GM12872 (cell line): ENCODE data around the gene PPFIBP1.

Source experiments
- TF ChIP-seq, protein P1 (sequence below): IDR thresholded peaks from 3 replicates; pipeline ENCODE4 v1.5.1; 2011; ENCODE audit warnings: low read depth, mild to moderate bottlenecking, low read length, moderate library complexity; ENCODE audit not compliant: insufficient read depth

PPFIBP1 gene

GRCh38 chr12:27622436-27623195 lies 98.6 kb downstream of the PPFIBP1 start:
- TF ChIP-seq, protein P1, sequence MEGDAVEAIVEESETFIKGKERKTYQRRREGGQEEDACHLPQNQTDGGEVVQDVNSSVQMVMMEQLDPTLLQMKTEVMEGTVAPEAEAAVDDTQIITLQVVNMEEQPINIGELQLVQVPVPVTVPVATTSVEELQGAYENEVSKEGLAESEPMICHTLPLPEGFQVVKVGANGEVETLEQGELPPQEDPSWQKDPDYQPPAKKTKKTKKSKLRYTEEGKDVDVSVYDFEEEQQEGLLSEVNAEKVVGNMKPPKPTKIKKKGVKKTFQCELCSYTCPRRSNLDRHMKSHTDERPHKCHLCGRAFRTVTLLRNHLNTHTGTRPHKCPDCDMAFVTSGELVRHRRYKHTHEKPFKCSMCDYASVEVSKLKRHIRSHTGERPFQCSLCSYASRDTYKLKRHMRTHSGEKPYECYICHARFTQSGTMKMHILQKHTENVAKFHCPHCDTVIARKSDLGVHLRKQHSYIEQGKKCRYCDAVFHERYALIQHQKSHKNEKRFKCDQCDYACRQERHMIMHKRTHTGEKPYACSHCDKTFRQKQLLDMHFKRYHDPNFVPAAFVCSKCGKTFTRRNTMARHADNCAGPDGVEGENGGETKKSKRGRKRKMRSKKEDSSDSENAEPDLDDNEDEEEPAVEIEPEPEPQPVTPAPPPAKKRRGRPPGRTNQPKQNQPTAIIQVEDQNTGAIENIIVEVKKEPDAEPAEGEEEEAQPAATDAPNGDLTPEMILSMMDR: no peak

DNA sequence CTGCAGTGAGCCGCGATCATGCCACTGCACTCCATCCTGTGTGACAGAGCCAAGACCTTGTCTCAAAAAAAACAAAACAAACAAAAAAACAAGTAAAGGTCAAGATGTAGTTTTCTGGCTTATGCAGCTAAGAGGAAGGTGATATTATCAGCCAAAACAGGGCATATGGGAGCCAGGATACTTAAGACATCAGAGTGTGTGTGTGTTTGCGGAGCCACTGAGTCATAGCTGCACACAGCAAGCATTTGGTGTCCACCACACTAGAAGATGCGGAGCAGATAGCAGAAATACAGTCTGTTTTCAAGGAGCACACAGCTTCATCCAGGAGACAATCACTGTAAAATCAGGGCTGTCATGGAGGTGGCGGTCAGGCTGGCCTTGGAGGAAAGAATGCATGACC lies 99.6 kb downstream of the PPFIBP1 start:
- TF ChIP-seq, protein P1: no peak

DNA sequence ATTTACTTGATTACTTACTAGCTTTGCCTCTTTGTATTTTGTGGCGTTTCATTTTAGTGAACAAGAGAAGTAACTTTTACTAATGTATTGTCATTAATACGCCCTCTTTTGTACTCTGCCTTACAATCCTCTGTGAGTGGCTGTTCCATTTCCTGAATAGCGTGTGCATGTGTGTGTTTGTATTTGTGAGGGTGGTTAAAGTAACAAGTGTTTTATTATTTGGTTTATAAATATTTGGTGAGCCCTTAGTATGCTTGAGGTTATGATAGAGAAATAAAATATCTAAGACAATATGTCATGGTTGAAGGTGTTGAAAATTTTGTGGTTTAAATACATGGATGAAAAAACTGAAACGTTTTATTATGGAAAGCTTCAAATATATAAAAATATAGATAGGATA lies 100.6 kb downstream of the PPFIBP1 start:
- TF ChIP-seq, protein P1: no peak

- TF ChIP-seq, protein P1: no peak
These were observed 103.3 kb downstream of the PPFIBP1 start for GRCh38 chr12:27627123-27627852.

- TF ChIP-seq, protein P1: no peak
These were observed 107.4 kb downstream of the PPFIBP1 start for GRCh38 chr12:27631365-27631764.

DNA sequence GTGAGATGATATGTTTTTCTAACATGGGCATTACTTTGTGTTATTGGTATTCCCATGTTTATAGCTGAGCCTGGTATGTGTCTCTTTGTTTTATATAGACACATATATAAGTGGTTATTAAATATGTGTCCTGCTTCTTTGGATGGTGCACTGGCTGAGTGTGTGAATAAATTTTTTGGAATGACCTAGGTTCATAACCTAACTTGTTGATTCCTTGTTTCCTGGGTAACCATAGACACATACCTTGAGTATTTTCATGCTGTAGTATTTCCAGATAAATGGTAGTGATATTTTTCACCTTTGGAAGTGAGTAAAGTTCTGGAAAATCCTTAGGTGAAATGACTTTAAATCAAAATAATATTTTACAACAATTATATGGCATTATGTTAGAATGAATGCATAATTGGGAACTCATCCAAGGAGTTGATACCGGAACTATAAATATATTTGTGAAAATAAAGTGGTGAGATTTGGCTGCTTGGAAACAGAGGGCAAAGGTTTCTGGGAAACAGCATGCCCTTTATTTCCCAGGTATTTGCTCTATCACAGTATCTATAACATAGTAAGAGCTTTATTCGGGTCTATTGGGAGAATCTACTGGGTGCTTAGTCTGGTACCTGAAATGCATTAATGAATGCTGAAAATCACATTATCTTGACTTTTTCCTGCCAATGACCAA lies 107.9 kb downstream of the PPFIBP1 start:
- TF ChIP-seq, protein P1: no peak

- TF ChIP-seq, protein P1: peak; percentile 60; the same call in 2 of the 3 replicates
These were observed 111.5 kb downstream of the PPFIBP1 start for GRCh38 chr12:27635349-27635972.
